Fibroblast of skin of scalp (primary cell): ENCODE results near the gene CFAP97D1.
"Not testable (repeated sequence)": the region's sequence is repeated elsewhere in the genome, so short reads cannot be mapped to it uniquely, and the experiment has no call there.

Experiments used
- DNase-seq: peaks from one replicate; pipeline ENCODE4 v3.0.0-alpha.2; 2013

Gene CFAP97D1

GRCh38 chr17:43768382-43768781 is 11.9 kb upstream of the CFAP97D1 start:
- no peak for DNase-seq

- no peak for DNase-seq
These were observed 11.3 kb upstream of the CFAP97D1 start for GRCh38 chr17:43768943-43769342.

- no peak for DNase-seq
These were observed 10.8 kb upstream of the CFAP97D1 start for GRCh38 chr17:43769426-43769825.

DNA sequence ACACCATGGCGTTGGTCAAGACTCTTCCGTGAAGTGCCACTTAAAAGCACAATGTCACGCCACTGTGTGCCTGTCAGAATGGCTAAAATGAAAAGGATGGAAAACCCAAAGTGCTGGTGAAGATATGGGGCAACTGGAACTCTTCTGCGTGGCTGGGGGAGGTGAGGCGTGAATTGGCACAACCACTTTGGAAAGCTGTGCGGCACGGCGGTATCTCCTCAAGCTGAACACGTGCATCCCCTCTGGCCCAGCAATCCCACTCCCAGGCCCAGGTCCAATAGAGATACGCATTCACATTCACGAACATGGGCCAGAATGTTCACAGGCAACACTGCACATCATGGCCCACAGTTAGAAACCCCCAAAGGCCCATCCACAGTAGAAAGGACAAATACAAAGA is 10.4 kb upstream of the CFAP97D1 start:
- DNase-seq, result no peak

- DNase-seq, result peak; percentile 50
These were observed 9.3 kb upstream of the CFAP97D1 start for GRCh38 chr17:43770957-43771356.

DNA sequence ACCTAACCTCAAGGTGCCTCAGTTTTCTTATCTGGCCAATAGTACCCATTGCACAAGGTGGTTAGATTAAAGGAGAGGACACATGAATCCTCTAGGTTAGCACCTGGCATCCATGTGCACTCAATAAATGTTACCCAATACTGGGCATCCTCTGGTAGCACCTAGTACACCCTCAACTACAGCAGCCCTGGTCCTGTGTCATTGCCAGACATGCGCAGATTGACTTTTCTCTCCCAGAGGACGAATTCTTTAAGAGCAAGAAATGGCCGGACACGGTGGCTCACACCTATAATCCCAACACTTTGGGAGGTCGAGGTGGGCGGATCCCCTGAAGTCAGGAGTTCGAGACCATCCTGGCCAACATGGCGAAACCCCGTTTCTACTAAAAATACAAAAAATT is 8.8 kb upstream of the CFAP97D1 start:
- no peak for DNase-seq

DNA sequence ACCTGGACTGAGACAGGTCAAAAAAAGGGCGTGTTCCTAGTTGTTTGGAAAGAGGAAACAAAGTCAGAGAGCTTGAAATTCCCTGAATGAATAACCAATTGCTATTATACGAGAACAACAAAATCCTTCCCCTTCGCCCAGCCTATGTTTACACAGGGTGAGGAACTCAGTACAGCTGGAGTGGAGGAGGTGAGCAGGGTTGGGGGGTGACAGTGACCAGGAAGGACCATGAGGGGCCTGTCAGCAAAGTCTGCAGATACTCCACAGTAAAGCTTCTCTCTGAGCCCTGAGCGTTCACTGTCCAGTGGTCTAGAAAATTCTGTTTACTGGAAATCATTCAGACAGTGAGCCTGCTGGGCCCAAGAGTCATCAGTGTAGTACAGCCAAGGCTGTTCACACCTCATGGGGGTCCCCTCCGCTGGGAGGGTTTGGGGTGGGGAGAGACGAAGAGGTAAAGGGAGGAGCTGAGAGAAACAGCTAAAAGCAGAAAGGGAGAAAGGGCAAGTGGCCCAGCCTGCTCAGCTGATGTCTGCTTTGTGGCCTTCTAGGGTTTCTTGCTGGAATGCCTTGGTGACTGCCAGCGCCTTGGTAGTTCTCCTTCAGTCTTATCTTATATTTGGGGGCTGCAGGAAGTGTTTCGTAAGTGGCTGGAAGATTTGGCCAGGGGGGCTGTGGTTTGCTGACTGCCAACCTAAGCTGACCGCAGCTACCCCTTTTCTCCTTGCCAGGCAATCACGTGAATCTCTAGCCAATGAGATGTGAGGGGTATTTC is 7.2 kb upstream of the CFAP97D1 start:
- DNase-seq, result no peak

GRCh38 chr17:43774304-43775250 is 5.7 kb upstream of the CFAP97D1 start:
- no peak for DNase-seq

- peak; percentile 90 for DNase-seq
These were observed 1.7 kb upstream of the CFAP97D1 start, which contains the start of gene DUSP3 for GRCh38 chr17:43778337-43779144. Gene DUSP3 (minus strand): TSS chr17:43778977. CDS start chr17:43778924, 53 bp downstream.

DNA sequence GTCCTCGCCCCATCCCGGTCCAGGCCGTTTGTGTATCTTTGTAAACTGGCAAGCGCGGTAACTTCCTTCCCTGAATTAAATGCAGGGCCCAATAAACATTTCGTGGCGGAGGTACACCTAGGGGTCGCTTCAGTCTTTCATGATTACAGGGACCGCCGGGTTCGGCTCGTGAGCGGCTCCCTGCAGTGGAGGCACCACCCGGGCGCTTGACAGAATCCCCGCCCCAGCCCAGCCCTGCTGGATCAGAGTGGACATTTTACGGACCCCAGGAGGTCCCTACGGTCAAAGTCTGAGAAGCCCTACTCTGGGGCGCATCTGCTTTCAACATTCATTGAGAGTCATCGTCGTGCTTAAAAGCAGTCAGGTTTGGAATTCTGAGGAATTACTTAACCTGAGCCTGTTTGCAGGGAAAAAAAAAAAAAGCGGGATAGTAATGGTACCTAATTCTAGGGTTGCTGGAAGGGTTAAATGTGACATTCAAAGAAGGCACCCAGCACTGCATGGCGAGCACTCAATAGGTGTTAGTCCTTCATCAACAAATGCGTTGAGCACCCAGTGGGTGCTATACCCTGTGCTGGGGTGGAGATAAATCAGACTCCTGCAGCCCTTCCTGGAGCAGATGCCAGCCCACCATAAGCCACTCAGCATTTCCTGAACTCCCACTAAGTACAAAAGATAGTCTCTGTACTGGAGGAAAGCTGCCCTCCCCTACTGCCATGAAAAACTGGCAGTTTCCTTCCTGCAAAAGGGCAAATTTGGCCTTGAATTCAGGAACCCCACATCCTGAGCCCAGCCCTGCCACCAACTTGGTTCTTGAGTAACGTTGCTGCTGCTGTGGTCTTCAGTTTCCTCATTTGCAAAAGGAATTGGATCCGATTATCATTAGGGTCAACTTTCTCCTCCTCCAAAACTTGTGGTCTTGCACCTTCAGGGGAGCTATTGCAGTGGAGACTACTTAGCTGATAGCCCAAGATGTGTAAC is 800 bp upstream of the CFAP97D1 start:
- peak; percentile 26 for DNase-seq

DNA sequence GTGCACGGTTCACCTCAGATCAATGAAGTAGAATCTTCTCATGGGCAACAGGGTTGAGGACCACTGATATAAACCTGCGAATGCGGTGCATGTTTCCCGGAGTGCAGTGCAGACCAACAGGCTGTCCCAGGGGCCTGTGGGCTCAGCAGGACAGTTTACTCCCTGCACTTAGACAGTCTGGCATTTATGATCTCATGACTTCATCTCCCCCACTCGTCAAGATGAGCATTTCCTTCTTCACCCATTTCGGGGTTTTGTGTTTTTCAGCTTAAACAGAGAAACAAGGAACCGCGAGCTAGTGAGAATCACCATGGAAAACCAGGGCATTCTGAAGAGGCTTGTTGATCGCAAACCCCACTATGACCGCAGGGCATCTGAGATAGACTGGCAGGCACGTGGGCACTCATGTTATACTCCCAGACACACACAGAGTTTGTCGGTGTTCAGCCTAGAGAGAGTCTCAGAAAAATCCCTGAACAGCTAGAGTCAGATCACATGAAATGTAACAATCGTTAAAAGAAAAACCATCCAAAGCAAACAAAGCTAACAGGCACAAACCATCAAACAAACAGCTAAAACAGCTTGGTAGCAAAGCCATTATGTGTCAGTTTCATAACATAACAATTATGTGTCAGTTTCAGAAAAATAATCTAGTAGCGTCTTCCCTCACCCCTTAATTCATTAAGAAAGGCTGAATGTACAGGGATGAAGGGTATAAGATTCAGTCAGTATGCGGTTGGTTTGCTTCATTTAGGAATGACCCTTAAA is 2.9 kb downstream of the CFAP97D1 start:
- no peak for DNase-seq

DNA sequence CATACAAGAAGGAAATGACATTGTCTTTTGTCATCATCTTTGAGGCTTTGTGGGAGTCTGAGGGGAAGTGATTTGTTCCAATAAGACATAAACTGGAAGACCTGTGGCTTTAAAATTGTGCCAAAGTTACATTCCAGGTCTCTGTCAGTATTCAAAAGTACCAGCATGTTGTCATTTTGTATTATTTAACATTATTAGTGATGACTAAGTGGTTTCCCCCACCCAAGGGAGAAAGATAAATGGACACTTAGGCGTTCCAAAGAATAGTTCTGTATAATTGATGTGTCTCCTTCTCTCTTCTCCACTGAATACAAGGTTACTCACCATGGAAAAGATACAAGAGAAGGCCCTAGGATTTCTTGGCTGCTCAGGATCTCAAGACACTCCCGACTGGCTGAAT is 3.8 kb downstream of the CFAP97D1 start:
- DNase-seq, result peak; percentile 76

GRCh38 chr17:43784628-43785101 is 4.4 kb downstream of the CFAP97D1 start:
- DNase-seq, result peak; percentile 68

DNA sequence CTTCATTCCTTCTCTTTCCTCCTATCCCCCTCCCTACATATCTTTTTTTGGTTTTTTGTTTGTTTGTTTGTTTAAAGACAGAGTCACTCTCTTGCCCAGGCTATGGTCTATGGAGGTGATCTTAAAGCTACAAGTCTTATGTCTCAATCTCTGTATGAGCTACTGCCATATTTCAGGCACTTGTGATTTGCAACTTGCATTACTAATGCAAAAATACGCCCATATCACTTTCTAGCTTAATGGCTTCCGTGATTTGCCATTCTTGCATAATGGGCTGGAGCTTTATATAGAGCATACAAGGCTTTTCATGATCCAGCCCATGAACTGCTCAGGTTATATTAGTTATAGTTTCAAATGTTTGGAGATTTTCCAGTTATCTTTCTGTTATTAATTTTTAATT is 7.5 kb downstream of the CFAP97D1 start:
- no peak for DNase-seq

GRCh38 chr17:43788540-43788939 is 8.3 kb downstream of the CFAP97D1 start:
- no peak for DNase-seq

GRCh38 chr17:43789482-43789881 is 9.2 kb downstream of the CFAP97D1 start:
- no peak for DNase-seq

DNA sequence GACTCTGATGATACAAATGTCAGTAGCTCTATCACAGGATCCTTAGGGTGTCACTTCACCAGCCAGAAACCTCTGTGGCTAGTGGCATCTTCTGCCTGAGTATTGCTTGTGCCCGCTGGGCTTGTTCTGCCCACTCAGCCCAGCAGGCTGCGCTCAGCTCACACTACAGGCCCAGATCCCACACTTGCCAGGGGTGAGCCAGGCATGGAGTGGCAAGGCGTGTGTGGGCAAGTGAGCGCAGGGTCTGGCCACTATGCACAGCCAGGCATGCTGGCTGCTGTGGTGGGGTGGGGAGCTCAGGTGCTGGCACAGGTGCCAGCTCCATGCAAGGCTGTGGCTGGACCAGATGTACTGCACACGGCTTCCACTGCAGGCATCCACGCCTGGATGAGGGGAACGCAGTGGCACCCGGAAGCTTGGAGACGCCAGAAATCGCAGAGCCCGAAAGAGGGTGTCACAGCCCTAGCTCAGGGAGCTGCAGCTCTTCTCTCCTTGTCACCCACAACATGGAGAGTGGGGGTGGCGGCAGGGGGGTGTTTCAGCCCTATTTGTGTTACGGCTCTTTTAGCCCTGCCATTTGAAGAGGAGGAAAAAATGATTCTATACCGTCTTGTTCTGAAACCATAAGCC is 10.2 kb downstream of the CFAP97D1 start:
- no peak for DNase-seq

GRCh38 chr17:43791589-43791988 is 11.4 kb downstream of the CFAP97D1 start:
- peak; percentile 43 for DNase-seq

DNA sequence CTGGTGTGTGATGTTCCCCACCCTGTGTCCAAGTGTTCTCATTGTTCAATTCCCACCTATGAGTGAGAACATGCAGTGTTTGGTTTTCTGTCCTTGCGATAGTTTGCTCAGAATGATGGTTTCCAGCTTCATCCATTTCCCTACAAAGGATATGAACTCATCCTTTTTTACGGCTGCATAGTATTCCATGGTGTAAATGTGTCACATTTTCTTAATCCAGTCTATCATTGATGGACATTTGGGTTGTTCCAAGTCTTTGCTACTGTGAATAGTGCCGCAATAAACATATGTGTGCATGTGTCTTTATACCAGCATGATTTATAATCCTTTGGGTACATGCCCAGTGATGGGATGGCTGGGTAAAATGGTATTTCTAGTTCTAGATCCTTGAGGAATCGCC is 12.4 kb downstream of the CFAP97D1 start:
- DNase-seq, result not testable (repeated sequence)

DNA sequence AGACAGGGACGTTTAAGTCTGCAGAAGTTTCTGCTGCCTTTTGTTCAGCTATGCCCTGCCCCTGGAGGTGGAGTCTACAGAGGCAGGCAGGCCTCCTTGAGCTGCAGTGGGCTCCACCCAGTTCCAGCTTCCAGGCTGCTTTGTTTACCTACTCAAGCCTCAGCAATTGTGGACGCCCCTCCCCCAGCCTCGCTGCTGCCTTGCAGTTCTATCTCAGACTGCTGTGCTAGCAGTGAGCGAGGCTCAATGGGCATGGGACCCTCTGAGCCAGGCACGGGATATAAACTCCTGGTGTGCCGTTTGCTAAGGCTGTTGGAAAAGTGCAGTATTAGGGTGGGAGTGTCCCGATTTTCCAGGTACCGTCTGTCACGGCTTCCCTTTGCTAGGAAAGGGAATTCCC is 17.8 kb downstream of the CFAP97D1 start:
- DNase-seq, result not testable (repeated sequence)
